GM12878 (cell line): ENCODE measurements around the gene ZBED4. TPM values are rescaled to one million over a fixed set of nuclear protein-coding genes. Genes with fewer than 3 reads are reported as not detected.

Source experiments
- ATAC-seq: fragments of 200-7000 bp; cut with Tn5 transposase; 3 replicates; pipeline ENCODE4 v1.9.1; 2020; ENCODE audit warnings: mild to moderate bottlenecking, moderate library complexity
- BruUV-seq: library from RNA; stranded (reverse); fragments of 400-500 nt; replicated peaks from 2 replicates; lab custom pipeline; 2021; lab: Mats Ljungman, UMichigan
- CTCF ChIA-PET: fragments of 300-600 bp; sonication (Branson Sonifier 250); formaldehyde crosslinking; extraction: SDS; loops from one replicate; lab custom pipeline; 2021; ENCODE audit warnings: inconsistent platforms; lab: Yijun Ruan, JAX
- POLR2A ChIA-PET: fragments of 350-600 bp; formaldehyde crosslinking; extraction: SDS; loops from one replicate; lab custom pipeline; 2021; ENCODE audit warnings: inconsistent platforms; lab: Charles Lee
- RAD21 ChIA-PET: fragments of 300-600 bp; sonication (Branson Sonifier 250); formaldehyde crosslinking; loops from one replicate; lab custom pipeline; 2023; ENCODE audit warnings: antibody characterized with exemption; ENCODE audit not compliant: unreplicated experiment; lab: Charles Lee
- SMC1A ChIA-PET: fragments of 300-600 bp; sonication (Branson Sonifier 250); formaldehyde crosslinking; loops from one replicate; lab custom pipeline; 2023; ENCODE audit not compliant: unreplicated experiment, uncharacterized antibody; lab: Charles Lee
- DNase-seq: peaks from one replicate; pipeline ENCODE4 v3.0.0-alpha.2; 2011; ENCODE audit warnings: low read depth, low spot score
- FAIRE-seq: peaks from 3 replicates; lab custom pipeline; 2011; peaks lifted over from hg19 to GRCh38; lab: Jason Lieb, UNC
- H2AFZ ChIP-seq: 2 replicates; pipeline ENCODE4 v1.6.0; 2011; ENCODE audit warnings: low read depth, low read length, control low read depth; ENCODE audit not compliant: control insufficient read depth
- H3K27ac ChIP-seq: 2 replicates; pipeline ENCODE4 v1.5.1; 2011; ENCODE audit warnings: control low read depth; ENCODE audit not compliant: control insufficient read depth, insufficient read depth
- H3K27me3 ChIP-seq, 2 experiments: replicated peaks in 1 of 2; 2 replicates each; pipeline versions ENCODE4 v1.6.0 to v1.6.1; 2011; ENCODE audit warnings: low read length in 1 of 2; ENCODE audit not compliant: control insufficient read depth in 2 of 2, insufficient read depth in 2 of 2
- H3K36me3 ChIP-seq, 2 experiments: 2 replicates each; pipeline ENCODE4 v1.5.1; 2011; ENCODE audit warnings: low read length in 1 of 2; ENCODE audit not compliant: control insufficient read depth in 2 of 2, insufficient read depth in 2 of 2
- H3K4me1 ChIP-seq: 2 replicates; pipeline ENCODE4 v1.6.1; 2011; ENCODE audit warnings: mild to moderate bottlenecking, low read length, moderate library complexity, mixed read lengths; ENCODE audit not compliant: control insufficient read depth, insufficient read depth
- H3K4me2 ChIP-seq: 2 replicates; pipeline ENCODE4 v1.6.0; 2011; ENCODE audit warnings: control low read depth; ENCODE audit not compliant: control insufficient read depth, insufficient read depth
- H3K4me3 ChIP-seq: fragments of 200-600 bp; sonication (generic); 2 replicates; pipeline ENCODE4 v1.5.1; 2016
- H3K79me2 ChIP-seq: 2 replicates; pipeline ENCODE4 v1.6.0; 2011; ENCODE audit warnings: low read length; ENCODE audit not compliant: control insufficient read depth, insufficient read depth
- H3K9ac ChIP-seq: 2 replicates; pipeline ENCODE4 v1.8.0; 2011; ENCODE audit warnings: low read length, control low read depth, mixed read lengths; ENCODE audit not compliant: control insufficient read depth, insufficient read depth
- H3K9me3 ChIP-seq: replicated peaks from 3 replicates; pipeline ENCODE4 v1.5.1; 2011; ENCODE audit warnings: mild to moderate bottlenecking, low read length; ENCODE audit not compliant: control insufficient read depth, insufficient read depth
- H4K20me1 ChIP-seq: 2 replicates; pipeline ENCODE4 v1.6.0; 2011; ENCODE audit not compliant: control insufficient read depth, insufficient read depth
- BCL11A ChIP-seq: IDR thresholded peaks from 2 replicates; pipeline ENCODE4 v1.6.1; 2011; ENCODE audit warnings: low read depth, low read length
- BHLHE40 ChIP-seq, 2 experiments: fragments of 450-650 bp in 1 of 2; IDR thresholded peaks; 2 replicates each; pipeline ENCODE4 v1.6.1; 2011 to 2017; ENCODE audit warnings: low read depth in 2 of 2, borderline replicate concordance in 1 of 2, improper control_type of control experiment in 1 of 2, low read length in 1 of 2, mild to moderate bottlenecking in 1 of 2
- DPF2 ChIP-seq: fragments of 450-650 bp; IDR thresholded peaks from 2 replicates; pipeline ENCODE4 v1.6.1; 2017; ENCODE audit warnings: mild to moderate bottlenecking
- ESRRA ChIP-seq: IDR thresholded peaks from 2 replicates; pipeline ENCODE4 v1.6.1; 2012; ENCODE audit warnings: mild to moderate bottlenecking, low read length, improper control_type of control experiment
- EZH2 ChIP-seq: IDR thresholded peaks from 2 replicates; pipeline ENCODE4 v1.6.1; 2012; ENCODE audit warnings: low read depth, mild to moderate bottlenecking, control low read depth, inconsistent platforms, low read length, borderline replicate concordance; ENCODE audit not compliant: control insufficient read depth
- MYC ChIP-seq: IDR thresholded peaks from 2 replicates; pipeline ENCODE4 v1.6.1; 2011; ENCODE audit warnings: mild to moderate bottlenecking, low read length, moderate library complexity, inconsistent platforms; ENCODE audit not compliant: insufficient read depth, insufficient replicate concordance, insufficient read length, severe bottlenecking
- NRF1 ChIP-seq: conservative IDR thresholded peaks from 2 replicates; pipeline ENCODE4 v1.6.1; 2011; ENCODE audit warnings: mild to moderate bottlenecking, low read depth, low read length, improper control_type of control experiment
- PKNOX1 ChIP-seq: fragments of 450-650 bp; IDR thresholded peaks from 2 replicates; pipeline ENCODE4 v1.6.1; 2016; ENCODE audit warnings: mild to moderate bottlenecking
- RUNX3 ChIP-seq: IDR thresholded peaks from 2 replicates; pipeline ENCODE4 v1.6.1; 2012; ENCODE audit warnings: low read length, inconsistent platforms
- ZBTB40 ChIP-seq: fragments of 450-650 bp; IDR thresholded peaks from 2 replicates; pipeline ENCODE4 v1.6.1; 2016; ENCODE audit warnings: mild to moderate bottlenecking, moderate library complexity, borderline replicate concordance
- WGBS: methylation state at CpG from one replicate; pipeline ENCODE4 v1.1.6; 2016; ENCODE audit warnings: low lambda C conversion rate; ENCODE audit not compliant: insufficient replicate concordance, insufficient coverage; ENCODE audit errors: missing lambda C conversion rate; 5-methylcytosine and 5-hydroxymethylcytosine counted together
- in situ Hi-C: fragments of 300-500 bp; cut with MboI; formaldehyde crosslinking; loops from 9 replicates; pipeline ENCODE4 v1.14.3; 2018; ENCODE audit warnings: mixed read lengths
- intact Hi-C: fragments of 100-400 bp; cut with micrococcal nuclease; formaldehyde crosslinking; loops from one replicate; pipeline ENCODE4 v1.14.2; 2022; ENCODE audit not compliant: unreplicated experiment
- polyA plus RNA-seq, 11 experiments: library from polyadenylated mRNA; depleted of rRNA in 4 of 11; unstranded in 6 of 11; stranded (reverse) in 5 of 11; fragments of >200 nt; fragmentation: Nextera tagmentation in 4 of 11; fragmentation: Illumina TruSeq in 1 of 11; extraction: Ambion mirVana in 4 of 11; extraction: Trizol in 1 of 11; gene quantifications; 1 replicate in 1 of 11; 2 replicates in 10 of 11; pipeline versions ENCODE4 v1.2.1 to v1.2.3, GENCODE V29; 2011 to 2016; ENCODE audit warnings: inconsistent platforms in 2 of 11, missing spikeins in 2 of 11, low read depth in 1 of 11
- total RNA-seq, 4 experiments: library from RNA; depleted of rRNA in 3 of 4; stranded (reverse); fragments of >200 nt in 3 of 4; fragmentation: Illumina TruSeq in 1 of 4; extraction: Trizol in 1 of 4; gene quantifications; 2 replicates each; pipeline versions ENCODE4 v1.2.1 to v1.2.3, GENCODE V29; 2013 to 2021

Gene ZBED4
- total and polyA plus RNA-seq, 10 of the 15 experiments (the other 5 are each of a cell fraction or from before 2014, with no cell fraction given), result 2.3 to 21.6 (median 12.8) TPM

- Histone ChIP-seq H3K4me1 (no peaks in the 10 kb centered on the region), H3K27me3 (no peaks in the 10 kb centered on the region)
- CTCF ChIA-PET, result no interaction called here
- TF ChIP-seq RUNX3 (0 out of 2 replicates have a peak, but pooled peaks have one; percentile 11), NRF1 (no peak)
- TF ChIP-seq, all 136 proteins: peak for 1
- ATAC-seq (peak; percentile 73), FAIRE-seq (no peak), DNase-seq (no peak)
- ChIA-PET SMC1A (no interaction called here), RAD21 (no interaction called here), POLR2A (interaction anchor here (1.1 kb wide), 1 partner anchor 45 kb away, joined by 3 read pairs; no protein-coding TSS in a partner anchor)
- Histone ChIP-seq H3K79me2 (no peaks in the 10 kb centered on the region), H3K9ac (no peak overlapping the region), H4K20me1 (no peaks in the 10 kb centered on the region), H3K4me2 (no peak overlapping the region), H3K9me3 (no peaks in the 10 kb centered on the region; the same call in 2 of the 3 replicates), H2AFZ (no peak overlapping the region), H3K36me3 (peaks cover 3 to 15% of the 10 kb centered on the region in 2 experiments), H3K4me3 (no peak overlapping the region), H3K27ac (no peak overlapping the region)
- in situ Hi-C loops, result no loop called here
- 53% methylated on average over 6 of the region's 6 CpGs for WGBS
- intact Hi-C loops, result no loop called here
- no TSS peak for BruUV-seq
Measured at GRCh38 chr22:49899530-49899929, 45.9 kb downstream of the ZBED4 start.

- no peak overlapping the region for H3K9ac ChIP-seq
- in situ Hi-C loops (no loop called here), intact Hi-C loops (no loop called here)
- H3K4me2 ChIP-seq, result no peak overlapping the region
- H3K79me2 ChIP-seq, result no peaks in the 10 kb centered on the region
- no peak overlapping the region for H3K27ac ChIP-seq
- POLR2A ChIA-PET, result interaction anchor here (1.1 kb wide), 1 partner anchor 46 kb away, joined by 3 read pairs; no protein-coding TSS in a partner anchor
- H4K20me1 ChIP-seq, result no peaks in the 10 kb centered on the region
- H3K4me1 ChIP-seq, result no peaks in the 10 kb centered on the region
- FAIRE-seq, result no peak
- RAD21 ChIA-PET, result no interaction called here
- H3K9me3 ChIP-seq, result no peaks in the 10 kb centered on the region; the same call in 2 of the 3 replicates
- SMC1A ChIA-PET, result no interaction called here
- no peaks in the 10 kb centered on the region for H3K27me3 ChIP-seq
- DNase-seq, result no peak
- no peak for ATAC-seq
- no TSS peak for BruUV-seq
- 93% methylated on average over 30 of the region's 30 CpGs for WGBS
- CTCF ChIA-PET, result no interaction called here
- H3K36me3 ChIP-seq, result peaks cover 3 to 15% of the 10 kb centered on the region in 2 experiments
- H2AFZ ChIP-seq, result no peak overlapping the region
- no peak overlapping the region for H3K4me3 ChIP-seq
- no peak for TF ChIP-seq ESRRA
- no peak for TF ChIP-seq ZBTB40
- no peak for TF ChIP-seq PKNOX1
- no peak for TF ChIP-seq MYC
- TF ChIP-seq BCL11A, result no peak
- TF ChIP-seq EZH2, result no peak
- TF ChIP-seq DPF2, result no peak
- no peak for TF ChIP-seq BHLHE40 (IDR thresholded peaks at IDR 0.05; ENCODE audit: borderline replicate concordance in 1 of 2, low read depth in 2 of 2, low read length in 1 of 2)
Measured at GRCh38 chr22:49900441-49901230, 47.0 kb downstream of the ZBED4 start.
